H1 (cell line): Measurements from ENCODE around the gene ARHGEF16. TPM values are rescaled to one million over a fixed set of nuclear protein-coding genes. Genes with fewer than 3 reads are reported as not detected.

Source experiments
- CTCF ChIA-PET: fragments of 300-600 bp; sonication (Branson Sonifier 250); formaldehyde crosslinking; loops from one replicate; lab custom pipeline; 2021; ENCODE audit not compliant: partially characterized antibody; lab: Charles Lee
- POLR2A ChIA-PET: fragments of 300-600 bp; sonication (Branson Sonifier 250); formaldehyde crosslinking; loops from one replicate; lab custom pipeline; 2021; ENCODE audit warnings: inconsistent platforms; ENCODE audit not compliant: partially characterized antibody; lab: Charles Lee
- DNase-seq, 2 experiments: peaks; one replicate each; pipeline versions ENCODE4 v3.0.0 to v3.0.0-alpha.2; 2010 to 2022; ENCODE audit warnings: low spot score in 2 of 2, low read depth in 1 of 2, mixed read lengths in 1 of 2
- FAIRE-seq: peaks from 2 replicates; lab custom pipeline; 2011; peaks lifted over from hg19 to GRCh38; lab: Jason Lieb, UNC
- H2AFZ ChIP-seq: 2 replicates; pipeline ENCODE4 v1.8.1; 2012; ENCODE audit warnings: low read length, inconsistent platforms
- H2AK5ac ChIP-seq: 2 replicates; pipeline ENCODE4 v1.6.1; 2013; ENCODE audit warnings: low read depth, low read length
- H2BK120ac ChIP-seq: replicated peaks from 2 replicates; pipeline ENCODE3; 2013; ENCODE audit warnings: low read depth, low read length, inconsistent platforms
- H2BK12ac ChIP-seq: 2 replicates; pipeline ENCODE4 v1.6.1; 2013; ENCODE audit warnings: low read depth, low read length
- H2BK15ac ChIP-seq: 2 replicates; pipeline ENCODE4 v1.6.1; 2013; ENCODE audit warnings: low read length
- H2BK20ac ChIP-seq: 2 replicates; pipeline ENCODE4 v1.6.1; 2013; ENCODE audit warnings: low read length
- H2BK5ac ChIP-seq: 2 replicates; pipeline ENCODE4 v1.6.1; 2013; ENCODE audit warnings: low read depth, low read length
- H3K14ac ChIP-seq: 2 replicates; pipeline ENCODE4 v1.6.1; 2013; ENCODE audit warnings: inconsistent platforms; ENCODE audit not compliant: insufficient read length
- H3K18ac ChIP-seq: 2 replicates; pipeline ENCODE4 v1.6.1; 2013; ENCODE audit warnings: low read length; ENCODE audit errors: extremely low read depth
- H3K23ac ChIP-seq: 2 replicates; pipeline ENCODE4 v1.6.1; 2013; ENCODE audit warnings: inconsistent platforms; ENCODE audit not compliant: insufficient read length
- H3K23me2 ChIP-seq: 2 replicates; pipeline ENCODE4 v1.6.1; 2013; ENCODE audit warnings: low read depth, low read length
- H3K27ac ChIP-seq: 2 replicates; pipeline ENCODE4 v1.6.1; 2011; ENCODE audit warnings: low read depth, low read length, inconsistent platforms
- H3K27me3 ChIP-seq, 4 experiments: replicated peaks in 1 of 4; 1 replicate in 1 of 4; 2 replicates in 3 of 4; pipeline versions ENCODE4 v1.6.1 to v1.8.1; 2011 to 2013; ENCODE audit warnings: low read length in 3 of 4, mild to moderate bottlenecking in 3 of 4, inconsistent platforms in 2 of 4, mixed read lengths in 2 of 4, moderate library complexity in 1 of 4; ENCODE audit not compliant: control insufficient read depth in 3 of 4, insufficient read depth in 3 of 4; ENCODE audit errors: extremely low read depth in 1 of 4
- H3K36me3 ChIP-seq, 4 experiments: 2 replicates each; pipeline versions ENCODE4 v1.6.1 to v1.8.1; 2011 to 2013; ENCODE audit warnings: mild to moderate bottlenecking in 4 of 4, low read length in 3 of 4, moderate library complexity in 2 of 4, control low read depth in 1 of 4, inconsistent platforms in 1 of 4; ENCODE audit not compliant: insufficient read depth in 4 of 4, control insufficient read depth in 2 of 4
- H3K4ac ChIP-seq: replicated peaks from 2 replicates; pipeline ENCODE3; 2013; ENCODE audit warnings: low read length, low read depth, mixed read lengths, inconsistent platforms; ENCODE audit not compliant: insufficient read length
- H3K4me1 ChIP-seq, 4 experiments: replicated peaks in 1 of 4; 1 replicate in 1 of 4; 2 replicates in 3 of 4; pipeline versions ENCODE4 v1.6.1 to v1.8.1; 2011 to 2013; ENCODE audit warnings: low read length in 3 of 4, inconsistent platforms in 2 of 4, mixed read lengths in 1 of 4; ENCODE audit not compliant: insufficient read depth in 4 of 4, control insufficient read depth in 3 of 4
- H3K4me2 ChIP-seq, 2 experiments: 2 replicates each; pipeline versions ENCODE4 v1.6.1 to v1.8.1; 2011 to 2013; ENCODE audit warnings: low read depth in 2 of 2, low read length in 2 of 2, control low read depth in 1 of 2, inconsistent platforms in 1 of 2, mild to moderate bottlenecking in 1 of 2; ENCODE audit not compliant: insufficient read depth in 1 of 2
- H3K4me3 ChIP-seq, 4 experiments: fragments of 200-600, 300-600 bp in 1 of 4; sonication (generic), shearing (Covaris generic), sonication (Bioruptor Twin) in 1 of 4; 2 replicates each; pipeline versions ENCODE4 v1.5.1 to v1.8.1; 2011 to 2016; ENCODE audit warnings: low read length in 4 of 4, low read depth in 3 of 4, control low read depth in 2 of 4, inconsistent platforms in 2 of 4, mild to moderate bottlenecking in 2 of 4, mixed read lengths in 1 of 4, moderate library complexity in 1 of 4; ENCODE audit not compliant: insufficient read depth in 2 of 4; ENCODE audit errors: extremely low read depth in 1 of 4
- H3K56ac ChIP-seq: replicated peaks from 2 replicates; pipeline ENCODE3; 2013; ENCODE audit warnings: low read depth, mild to moderate bottlenecking, mixed read lengths, low read length, inconsistent platforms; ENCODE audit not compliant: insufficient read length
- H3K79me1 ChIP-seq: 2 replicates; pipeline ENCODE4 v1.6.1; 2013; ENCODE audit warnings: low read depth, low read length, control low read depth
- H3K79me2 ChIP-seq, 2 experiments: 2 replicates each; pipeline versions ENCODE4 v1.6.1 to v1.8.1; 2012 to 2013; ENCODE audit warnings: low read length in 2 of 2, mild to moderate bottlenecking in 2 of 2, inconsistent platforms in 1 of 2; ENCODE audit not compliant: insufficient read depth in 2 of 2, control insufficient read depth in 1 of 2
- H3K9ac ChIP-seq, 4 experiments: replicated peaks in 1 of 4; 1 replicate in 1 of 4; 2 replicates in 3 of 4; pipeline versions ENCODE4 v1.6.1 to v1.8.1; 2011 to 2013; ENCODE audit warnings: low read depth in 3 of 4, low read length in 3 of 4, control low read depth in 2 of 4, mild to moderate bottlenecking in 2 of 4, moderate library complexity in 2 of 4, inconsistent platforms in 1 of 4; ENCODE audit errors: extremely low read depth in 1 of 4
- H3K9me3 ChIP-seq, 2 experiments: 2 replicates each; pipeline versions ENCODE4 v1.6.1 to v1.8.1; 2012 to 2013; ENCODE audit warnings: mild to moderate bottlenecking in 2 of 2, moderate library complexity in 2 of 2, control low read depth in 1 of 2, inconsistent platforms in 1 of 2, low read depth in 1 of 2, low read length in 1 of 2, mixed read lengths in 1 of 2; ENCODE audit not compliant: insufficient read depth in 2 of 2
- H4K20me1 ChIP-seq, 2 experiments: replicated peaks in 1 of 2; 2 replicates each; pipeline versions ENCODE3 to v1.8.1; 2011 to 2013; ENCODE audit warnings: inconsistent platforms in 2 of 2, low read length in 2 of 2, mild to moderate bottlenecking in 1 of 2; ENCODE audit not compliant: insufficient read depth in 2 of 2, control insufficient read depth in 1 of 2
- H4K5ac ChIP-seq: 2 replicates; pipeline ENCODE4 v1.6.1; 2013; ENCODE audit warnings: low read length, low read depth, mixed read lengths, inconsistent platforms; ENCODE audit not compliant: insufficient read length
- H4K8ac ChIP-seq: 2 replicates; pipeline ENCODE4 v1.8.0; 2013; ENCODE audit warnings: mild to moderate bottlenecking, moderate library complexity, low read length, inconsistent platforms; ENCODE audit not compliant: insufficient read depth; ENCODE audit errors: extremely low read depth
- H4K91ac ChIP-seq: replicated peaks from 2 replicates; pipeline ENCODE3; 2013; ENCODE audit warnings: low read length, mixed read lengths, inconsistent platforms; ENCODE audit not compliant: insufficient read length
- YY1 ChIP-seq: IDR thresholded peaks from 2 replicates; pipeline ENCODE4 v1.6.1; 2011; ENCODE audit warnings: low read depth, mild to moderate bottlenecking, low read length
- WGBS, 2 experiments: shearing (Covaris generic) in 1 of 2; methylation state at CpG; one replicate each; pipeline versions ENCODE4 v1.1.6 to v1.1.7; 2013 to 2015; ENCODE audit warnings: low lambda C conversion rate in 2 of 2, mixed read lengths in 2 of 2, inconsistent platforms in 1 of 2, low coverage in 1 of 2, missing lambda C conversion rate in 1 of 2; ENCODE audit not compliant: insufficient replicate concordance in 2 of 2, insufficient coverage in 1 of 2, insufficient read length in 1 of 2; ENCODE audit errors: extremely low coverage in 1 of 2, missing lambda C conversion rate in 1 of 2; 5-methylcytosine and 5-hydroxymethylcytosine counted together
- polyA plus RNA-seq, 7 experiments: library from polyadenylated mRNA; depleted of rRNA in 3 of 7; stranded (reverse) in 5 of 7; unstranded in 2 of 7; fragments of >200 nt in 5 of 7; fragments of 200-250 nt in 2 of 7; gene quantifications; 1 replicate in 5 of 7; 2 replicates in 1 of 7; 4 replicates in 1 of 7; pipeline versions ENCODE4 v1.2.1 to v1.2.3, GENCODE V29; 2011 to 2013; ENCODE audit warnings: missing spikeins in 2 of 7, mixed read lengths in 2 of 7
- total RNA-seq: library from RNA; stranded (reverse); fragmentation: NEBNext Ultra II Directional; extraction: Animal tissue kit (Norgen Biotek cat#: 25700); gene quantifications from 2 replicates; pipeline ENCODE4 v1.2.1, GENCODE V29; 2021

The ARHGEF16 gene
- total and polyA plus RNA-seq, 2 of the 8 experiments (the other 6 are each of a cell fraction or from before 2014, with no cell fraction given), result 18.3 to 20.7 TPM

DNA sequence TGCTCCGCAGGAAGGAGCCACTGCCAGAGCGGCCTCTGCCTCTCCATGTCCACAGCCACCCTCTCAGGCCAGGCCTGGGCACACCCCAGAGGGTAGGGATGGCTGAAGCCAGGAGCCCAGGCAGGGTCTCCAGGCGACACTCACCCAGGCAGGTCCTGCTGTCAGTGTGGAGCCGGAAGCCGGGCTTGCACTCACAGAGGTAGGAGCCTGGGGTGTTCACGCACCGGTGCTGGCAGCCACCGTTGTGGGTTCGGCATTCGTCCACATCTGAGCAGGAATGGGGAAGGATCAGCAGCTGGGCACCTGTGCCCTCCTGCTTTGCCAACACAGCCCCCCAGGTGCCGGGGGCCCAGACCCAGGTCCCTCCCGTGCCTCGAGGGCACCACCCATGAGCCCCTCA, 69.5 kb downstream of the ARHGEF16 start:
- no peak for FAIRE-seq
- CTCF ChIA-PET, result interaction anchor here (1.4 to 7.1 kb wide), 2 partner anchors 6 to 11 kb away, joined by 4 to 43 read pairs; no protein-coding TSS in a partner anchor

More for the DNA sequence above, 69.5 kb downstream of the ARHGEF16 start:
- no peak overlapping the region for H3K18ac ChIP-seq
- H3K23ac ChIP-seq, result no peak overlapping the region
- no peak for TF ChIP-seq YY1
- TF ChIP-seq, all 59 proteins: peak for 0
- Histone ChIP-seq H3K23me2 (no peaks in the 10 kb centered on the region), H3K4me1 (no peaks in the 10 kb centered on the region; a peak in 3 of 7 replicates), H3K27me3 (peaks cover 0 to 6% (median under 1%) of the 10 kb centered on the region in 4 experiments; a peak in 3 of 7 replicates), H3K9me3 (no peaks in the 10 kb centered on the region), H2BK5ac (no peak overlapping the region), H3K79me2 (no peaks in the 10 kb centered on the region), H3K4ac (no peak overlapping the region), H3K9ac (no peak overlapping the region), H4K91ac (no peak overlapping the region), H2BK12ac (no peak overlapping the region), H2BK15ac (no peak overlapping the region), H3K4me2 (no peak overlapping the region), H3K56ac (no peak overlapping the region), H2AFZ (no peak overlapping the region), H2BK20ac (no peak overlapping the region), H3K79me1 (no peaks in the 10 kb centered on the region), H3K14ac (no peak overlapping the region), H3K36me3 (no peaks in the 10 kb centered on the region), H2AK5ac (no peak overlapping the region), H4K5ac (no peak overlapping the region), H4K20me1 (peaks cover 0 to 22% of the 10 kb centered on the region in 2 experiments), H3K4me3 (no peak overlapping the region), H2BK120ac (no peak overlapping the region), H3K27ac (no peak overlapping the region), H4K8ac (peak overlapping the region; percentile 28; the same call in 1 of the 2 replicates)
- WGBS, 2 experiments, result 97% methylated on average over 12 of the region's 13 CpGs; no CpG with 5 or more reads in 1 of the 2 experiments
- POLR2A ChIA-PET, result no interaction called here
- no peak for DNase-seq
